Putamen (tissue), 1 donor: Measurements from ENCODE around the gene RNU1-4.
"Not testable (repeated sequence)": the region's sequence is repeated elsewhere in the genome, so short reads cannot be mapped to it uniquely, and the experiment has no call there.

ENCODE experiments used
- DNase-seq: peaks from one replicate; pipeline ENCODE4 v3.0.0-alpha.2; 2016; ENCODE audit warnings: low spot score

The RNU1-4 gene

DNA sequence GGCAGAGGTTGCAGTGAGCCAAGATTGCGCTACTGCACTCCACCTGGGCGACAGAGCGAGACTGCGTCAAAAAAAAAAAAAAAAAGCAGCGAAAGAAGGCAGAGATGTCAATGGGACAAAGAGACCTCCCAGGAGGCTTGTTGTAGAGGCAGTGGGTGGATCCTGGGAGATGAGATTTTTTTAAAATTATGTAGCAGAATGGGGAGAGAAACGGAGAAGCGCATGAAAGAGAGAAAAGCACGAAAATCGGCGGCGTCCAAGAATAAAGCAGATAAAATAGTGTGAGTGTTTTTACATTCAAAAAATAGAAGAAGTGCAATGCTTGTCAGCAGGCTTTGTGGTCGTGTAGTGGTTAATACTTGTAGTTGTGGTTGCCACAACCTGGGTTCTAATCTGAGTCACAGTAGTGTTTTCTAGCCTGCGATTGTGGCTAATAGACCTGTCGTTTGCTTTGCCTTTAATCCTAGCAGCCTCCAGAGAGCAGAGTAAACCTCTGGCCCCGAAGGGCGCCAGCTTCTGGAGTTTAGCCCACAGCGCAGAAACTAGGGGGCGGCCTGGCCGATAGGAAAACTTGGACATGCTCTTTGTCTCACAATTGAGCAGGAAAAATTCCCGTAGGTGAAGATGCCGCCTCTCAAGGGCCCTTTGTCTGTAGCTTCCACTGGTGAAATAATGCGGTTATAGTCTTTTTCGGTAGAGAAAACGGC lies 11.9 kb upstream of the RNU1-4 start:
- DNase-seq, result not testable (repeated sequence)

DNA sequence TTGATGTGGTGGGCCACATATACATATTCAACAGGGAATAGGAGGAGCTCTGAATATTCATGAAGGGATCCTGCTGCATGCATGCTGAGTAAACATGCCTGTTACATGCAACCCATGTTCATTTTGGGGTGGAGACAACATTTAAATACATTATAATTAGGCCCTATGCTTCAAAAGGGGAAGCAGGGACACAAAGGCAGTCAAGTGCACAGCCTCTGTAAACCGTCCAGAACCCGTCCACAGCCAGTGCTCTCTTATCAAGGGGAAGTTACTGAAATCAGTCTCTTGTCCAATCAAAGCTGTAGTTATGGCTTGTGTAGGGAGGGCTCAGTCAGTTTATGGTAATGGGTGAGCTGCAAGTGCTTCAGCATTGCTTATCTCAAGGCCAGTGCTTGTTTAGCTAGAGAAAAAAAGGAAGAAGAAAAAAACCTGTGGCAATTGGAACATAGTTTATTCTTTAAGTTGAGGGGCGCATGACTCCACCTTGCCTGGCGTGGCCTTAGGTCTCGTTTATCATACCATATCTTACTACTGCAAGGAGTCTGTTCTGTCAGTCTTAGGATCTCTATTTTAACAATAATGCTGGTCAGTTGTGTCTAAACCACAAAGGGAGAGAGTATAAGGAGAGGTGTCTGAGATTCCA lies 7.9 kb upstream of the RNU1-4 start:
- not testable (repeated sequence) for DNase-seq

DNA sequence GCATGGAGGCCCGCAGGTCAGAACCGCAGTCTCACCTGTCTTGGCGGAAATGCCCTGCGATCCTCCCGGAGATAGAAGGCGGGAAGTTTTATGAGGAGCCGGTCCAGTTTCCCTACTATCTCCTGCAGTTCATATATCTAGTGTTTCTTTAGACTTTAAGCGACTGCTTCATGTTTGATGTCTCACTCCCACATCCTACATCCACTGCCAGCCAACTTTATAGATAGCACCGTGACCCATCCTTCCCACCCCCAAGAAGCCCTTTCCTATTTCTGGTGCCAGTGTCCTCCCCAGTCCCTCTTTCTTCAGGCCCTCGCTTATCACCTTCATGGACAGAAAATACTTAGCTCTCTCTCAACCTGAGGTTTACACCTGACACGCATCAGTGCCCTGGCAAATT lies 914 bp downstream of the RNU1-4 start:
- not testable (repeated sequence) for DNase-seq

DNA sequence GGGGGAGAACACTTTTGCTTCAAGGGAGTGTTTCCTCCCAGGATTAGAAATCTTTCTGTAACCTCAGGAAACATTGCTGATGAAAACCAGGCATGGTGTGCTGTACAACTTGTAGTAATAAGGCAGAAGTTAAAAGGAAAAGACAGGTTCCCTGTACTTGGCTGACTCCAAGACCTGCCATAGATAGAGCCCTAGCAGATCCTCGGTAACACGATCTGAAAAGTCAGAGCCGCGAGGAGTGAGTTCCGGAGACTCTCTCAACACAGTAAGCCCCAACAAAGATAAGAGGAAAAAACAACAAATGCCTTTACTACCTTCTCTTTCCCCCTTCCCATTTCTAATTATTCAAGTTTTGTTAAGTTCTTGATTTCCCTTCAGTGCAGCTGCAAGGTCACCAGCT lies 7.3 kb downstream of the RNU1-4 start:
- DNase-seq, result not testable (repeated sequence)

DNA sequence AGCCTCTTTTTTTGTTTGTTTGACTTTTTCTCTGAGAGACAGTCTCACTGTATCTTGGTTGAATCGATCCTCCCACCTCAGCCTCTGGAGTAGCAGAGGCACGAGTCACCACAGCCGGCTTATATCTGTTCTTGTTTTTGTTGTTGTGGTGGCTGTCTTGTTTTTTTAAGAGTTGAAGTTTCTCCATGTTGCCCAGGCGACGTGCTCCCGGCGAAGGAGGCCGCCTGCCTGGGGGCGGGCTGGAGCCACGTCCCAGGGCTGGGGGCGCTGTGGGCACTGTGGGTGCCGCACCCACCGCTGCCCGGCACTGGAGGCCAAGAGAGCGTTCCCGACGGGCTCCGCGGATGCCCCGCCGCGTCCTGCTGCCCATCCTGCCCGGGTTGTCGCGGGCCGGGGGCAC lies 8.4 kb downstream of the RNU1-4 start:
- not testable (repeated sequence) for DNase-seq

DNA sequence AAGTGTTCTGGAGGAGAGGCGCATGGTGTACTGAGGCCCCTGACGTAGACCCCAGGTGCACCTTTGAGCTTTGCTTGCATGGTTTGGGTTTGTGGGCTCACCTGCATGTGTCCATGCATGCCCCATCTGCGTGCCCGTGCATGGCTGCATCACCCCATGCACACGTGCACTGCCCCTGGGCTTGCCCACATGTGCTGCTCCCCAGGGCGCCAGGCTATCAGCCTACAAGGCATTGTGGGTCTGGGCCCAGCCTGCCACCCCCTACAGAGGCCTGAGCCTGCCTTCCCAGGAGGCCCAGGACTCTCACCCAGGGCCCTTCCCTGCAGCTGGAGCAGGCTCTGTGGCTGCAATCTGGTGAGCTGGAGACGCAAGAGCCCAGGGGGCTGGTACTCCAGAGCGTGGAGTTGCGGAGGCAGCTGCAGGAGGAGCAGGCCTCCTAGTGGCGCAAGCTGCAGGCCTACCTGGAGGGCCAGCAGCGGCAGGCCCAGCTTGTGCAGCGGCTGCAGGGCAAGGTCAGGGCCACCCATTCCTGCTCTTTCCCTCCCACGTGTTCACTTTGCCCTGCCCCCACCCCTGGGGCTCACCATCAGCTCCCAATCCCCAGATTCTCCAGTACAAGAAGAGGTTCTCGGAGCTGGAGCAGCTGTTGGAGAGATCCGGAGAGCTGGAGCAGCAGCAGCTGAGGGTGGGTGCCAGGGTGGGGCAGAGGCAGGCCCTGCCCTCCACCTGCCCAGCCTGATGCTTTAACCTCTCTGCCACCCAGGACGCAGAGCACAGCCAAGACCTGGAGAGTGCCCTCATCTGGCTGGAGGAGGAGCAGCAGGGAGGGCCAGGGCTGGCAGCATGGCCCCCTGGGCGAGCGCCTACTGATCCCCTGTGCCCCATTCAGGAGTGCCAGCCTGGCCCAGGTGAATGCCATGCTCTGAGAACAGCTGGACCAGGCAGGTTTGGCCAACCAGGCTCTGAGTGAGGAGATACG lies 9.9 kb downstream of the RNU1-4 start:
- DNase-seq, result not testable (repeated sequence)

DNA sequence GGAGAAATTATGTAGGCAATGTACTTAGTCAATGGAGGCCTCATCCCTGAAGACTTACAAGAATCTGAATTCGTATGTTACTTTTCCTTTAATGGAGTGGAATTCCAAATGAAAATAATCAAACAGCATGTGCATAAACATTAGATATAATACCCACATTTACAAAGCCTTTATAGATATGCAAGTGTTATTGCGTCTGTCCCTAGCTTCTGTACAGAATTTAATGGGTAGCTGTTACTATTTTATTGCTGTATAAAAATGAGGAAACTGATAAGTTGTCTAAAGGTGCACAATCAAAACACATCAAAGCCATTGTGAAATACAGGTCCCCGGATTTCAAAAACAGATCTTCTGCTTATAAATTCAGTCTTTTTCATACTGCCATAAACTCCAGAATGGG lies 12.5 kb downstream of the RNU1-4 start:
- DNase-seq, result not testable (repeated sequence)

DNA sequence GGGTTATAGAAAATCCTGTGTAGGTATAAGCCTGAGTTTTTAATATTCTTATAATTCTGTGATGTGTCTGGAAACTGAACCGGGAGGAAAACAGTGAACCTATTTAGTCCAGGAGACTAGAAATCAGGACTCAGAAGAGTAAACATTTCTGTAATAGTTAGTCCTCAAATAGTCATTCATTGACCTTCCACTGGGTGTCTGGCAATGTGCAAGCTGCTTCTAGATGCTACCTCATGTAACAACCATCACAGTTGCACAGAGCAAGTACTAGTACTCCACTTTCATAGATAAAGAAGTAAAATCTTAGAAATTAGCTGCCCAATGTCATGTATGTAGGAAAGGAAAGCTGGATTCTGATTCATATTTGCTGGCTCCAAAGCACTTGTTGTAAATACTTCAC lies 15.1 kb downstream of the RNU1-4 start:
- not testable (repeated sequence) for DNase-seq

DNA sequence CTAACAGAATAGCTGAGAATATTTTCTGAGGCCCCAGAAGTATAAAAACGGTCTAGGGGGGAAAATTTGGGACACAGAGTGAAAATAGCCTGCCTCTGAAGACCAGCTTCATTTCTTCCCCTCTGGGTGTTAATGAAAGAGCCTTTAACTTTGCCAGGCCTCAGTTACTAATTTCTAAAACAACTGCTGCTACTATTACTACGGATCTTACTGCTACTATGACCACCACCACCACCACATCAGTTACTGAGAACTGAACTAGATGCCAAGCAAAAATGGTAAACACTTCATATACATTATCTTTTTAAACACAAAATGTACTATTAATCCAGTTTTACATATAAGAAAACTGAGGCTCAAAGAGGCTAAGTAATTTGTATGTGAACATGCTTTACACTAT lies 15.6 kb downstream of the RNU1-4 start:
- DNase-seq, result not testable (repeated sequence)

DNA sequence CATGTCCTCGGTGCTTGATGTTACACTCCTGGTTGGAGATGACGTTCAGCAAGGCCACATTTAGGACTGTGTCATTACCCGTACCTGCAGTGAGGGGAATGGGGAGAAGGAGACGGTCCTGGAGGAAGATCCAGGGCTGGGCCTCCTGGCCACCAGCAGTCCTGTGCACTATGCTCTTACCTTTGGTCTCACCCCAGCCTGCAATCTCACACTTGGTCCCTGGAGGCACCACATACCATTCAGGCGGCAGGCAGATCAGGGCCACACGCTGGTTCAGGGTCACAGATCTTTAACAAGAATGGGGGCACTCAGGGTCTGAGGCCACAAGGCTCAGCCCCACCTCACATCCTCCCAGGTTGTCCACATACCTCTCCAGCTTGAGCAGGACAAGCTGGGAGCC lies 17.3 kb downstream of the RNU1-4 start:
- not testable (repeated sequence) for DNase-seq

DNA sequence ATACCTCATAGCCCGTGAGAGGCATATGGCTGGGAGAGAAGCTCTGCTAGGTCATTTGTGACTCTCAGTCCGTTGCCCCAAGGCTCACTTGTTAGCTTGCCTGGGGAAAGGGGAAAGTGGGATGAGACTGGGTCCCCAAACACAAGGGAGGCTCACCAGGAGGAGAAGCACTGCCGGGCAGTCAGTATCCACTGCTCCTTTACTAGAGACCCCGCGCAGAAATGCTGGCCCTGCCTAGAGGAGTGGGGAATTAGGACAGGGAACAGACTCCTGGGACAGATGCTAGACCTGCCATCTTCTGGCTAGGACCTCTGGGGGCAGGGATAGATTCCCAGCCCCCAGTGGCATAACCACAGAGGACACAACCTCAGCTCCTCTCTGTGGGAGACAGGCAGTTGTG lies 17.7 kb downstream of the RNU1-4 start:
- not testable (repeated sequence) for DNase-seq

DNA sequence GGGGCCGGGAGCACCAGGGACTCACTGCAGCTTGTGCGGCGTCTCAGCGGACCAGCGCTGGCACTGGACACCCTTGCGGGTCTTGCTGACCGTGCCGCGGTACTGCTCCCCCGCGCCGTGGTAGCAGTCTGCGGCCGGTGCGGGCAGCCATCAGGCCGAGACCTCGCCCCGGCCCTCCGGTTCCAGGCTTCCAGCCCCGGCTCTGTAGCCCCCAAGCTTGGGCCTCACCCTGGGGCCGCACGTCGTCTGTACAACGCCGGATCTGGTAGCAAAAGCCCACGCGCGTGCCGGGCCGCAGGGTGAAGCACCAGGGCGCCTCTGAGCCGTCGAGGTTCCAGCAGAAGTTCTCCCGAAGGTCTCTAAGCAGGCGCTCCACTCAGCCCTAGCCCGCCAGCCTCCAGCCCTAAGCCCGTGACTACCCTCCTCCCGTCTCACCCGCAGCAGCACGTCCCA lies 18.8 kb downstream of the RNU1-4 start:
- DNase-seq, result not testable (repeated sequence)

DNA sequence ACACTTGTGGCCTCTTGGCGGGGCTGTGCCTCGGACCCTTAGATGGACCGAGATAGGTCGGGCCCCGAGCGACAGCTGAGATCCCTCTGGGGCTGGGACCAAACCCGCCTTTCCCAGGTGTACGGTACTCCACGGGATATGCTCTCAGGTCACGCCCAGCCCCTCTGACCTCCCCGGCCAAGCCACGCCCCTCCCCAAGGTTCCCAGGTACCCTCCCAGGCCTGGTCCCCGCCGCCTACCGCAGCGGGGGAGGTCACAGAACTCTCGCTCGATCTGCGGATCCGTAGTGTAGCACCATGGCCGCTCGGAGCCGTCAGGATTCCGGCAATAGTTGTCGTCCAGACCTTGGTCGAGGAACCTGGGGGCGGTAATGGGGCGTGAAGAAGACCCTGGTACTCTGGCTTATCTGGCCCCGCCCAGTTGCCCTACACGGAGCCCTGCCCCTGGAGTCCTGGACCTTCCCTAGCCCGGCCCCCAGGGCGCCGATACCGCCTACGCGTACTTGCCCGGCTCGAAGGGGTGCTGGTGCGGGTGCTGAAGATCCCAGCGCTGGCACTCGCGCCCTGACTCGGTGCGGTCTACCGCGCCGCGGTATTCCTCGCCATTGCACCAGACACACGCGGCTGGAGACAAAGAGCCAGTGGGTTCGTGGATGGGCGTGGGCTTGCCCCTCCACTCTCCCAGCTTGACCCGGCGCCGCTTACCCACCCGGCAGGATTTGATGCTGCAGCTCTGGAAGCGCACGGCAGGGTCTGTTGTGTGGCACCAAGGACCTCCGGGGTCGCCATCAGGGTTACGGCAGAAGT lies 19.5 kb downstream of the RNU1-4 start:
- DNase-seq, result not testable (repeated sequence)

DNA sequence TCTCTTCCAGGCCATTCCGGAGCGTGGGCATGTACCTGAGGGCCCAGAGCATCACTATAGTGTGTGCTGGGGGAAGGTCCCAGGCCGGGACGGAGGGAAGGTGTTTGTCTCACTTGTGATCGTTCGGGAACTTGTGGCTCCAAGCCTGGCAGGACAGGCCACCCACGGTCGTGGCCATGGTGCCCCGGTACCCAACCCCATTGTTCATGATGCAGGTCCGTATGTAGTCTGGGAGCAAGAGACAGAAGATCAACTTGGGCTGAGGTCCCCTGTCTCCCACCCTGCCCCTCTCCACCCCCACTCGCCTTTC lies 20.1 kb downstream of the RNU1-4 start:
- DNase-seq, result not testable (repeated sequence)

DNA sequence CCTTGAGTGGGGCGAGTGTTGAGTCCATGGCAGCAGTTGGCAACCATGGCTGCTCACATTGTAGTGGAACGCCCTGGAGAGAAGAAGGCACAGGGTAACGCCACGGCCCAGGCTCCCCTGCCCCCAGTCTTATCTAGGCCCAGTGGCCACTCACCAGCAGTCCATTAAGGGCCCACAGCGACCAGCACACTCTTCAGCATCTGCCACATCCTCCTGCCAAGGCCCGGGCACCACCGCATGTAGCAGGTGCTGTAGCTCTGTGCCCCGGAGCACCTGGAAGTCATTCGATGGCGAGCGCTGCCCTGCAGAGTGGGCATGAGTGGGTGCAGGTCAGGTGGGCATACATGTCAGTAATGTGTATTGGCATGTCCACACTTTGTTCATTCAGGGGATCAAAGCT lies 20.5 kb downstream of the RNU1-4 start:
- not testable (repeated sequence) for DNase-seq

DNA sequence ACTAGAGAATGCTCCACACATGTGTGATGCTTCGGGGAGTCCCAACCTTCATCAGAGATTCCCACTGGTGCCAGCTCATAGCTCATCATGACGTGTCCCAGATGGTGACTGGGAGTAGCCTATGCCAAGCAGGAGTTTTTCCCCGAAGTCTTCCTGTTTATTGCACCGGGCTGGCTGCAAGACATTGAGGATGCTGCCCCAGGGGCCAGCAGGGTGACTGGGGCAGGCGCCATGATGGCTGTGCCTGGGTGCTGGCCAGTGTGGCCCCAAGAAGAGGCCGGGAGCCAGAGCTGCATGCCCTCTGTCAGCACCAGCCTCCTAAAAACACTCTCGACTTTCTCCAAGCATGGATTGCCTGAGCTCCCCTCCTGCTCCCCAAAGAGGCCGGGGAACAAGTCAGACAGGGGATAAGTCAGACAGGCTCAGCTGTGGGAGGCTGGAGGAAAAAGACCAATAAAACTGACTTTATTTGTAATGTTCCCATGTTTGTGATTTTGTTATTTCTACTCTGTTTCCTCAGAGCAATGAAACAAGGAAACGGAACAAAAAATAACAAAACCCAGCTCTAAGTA lies 24.0 kb downstream of the RNU1-4 start:
- DNase-seq, result not testable (repeated sequence)

DNA sequence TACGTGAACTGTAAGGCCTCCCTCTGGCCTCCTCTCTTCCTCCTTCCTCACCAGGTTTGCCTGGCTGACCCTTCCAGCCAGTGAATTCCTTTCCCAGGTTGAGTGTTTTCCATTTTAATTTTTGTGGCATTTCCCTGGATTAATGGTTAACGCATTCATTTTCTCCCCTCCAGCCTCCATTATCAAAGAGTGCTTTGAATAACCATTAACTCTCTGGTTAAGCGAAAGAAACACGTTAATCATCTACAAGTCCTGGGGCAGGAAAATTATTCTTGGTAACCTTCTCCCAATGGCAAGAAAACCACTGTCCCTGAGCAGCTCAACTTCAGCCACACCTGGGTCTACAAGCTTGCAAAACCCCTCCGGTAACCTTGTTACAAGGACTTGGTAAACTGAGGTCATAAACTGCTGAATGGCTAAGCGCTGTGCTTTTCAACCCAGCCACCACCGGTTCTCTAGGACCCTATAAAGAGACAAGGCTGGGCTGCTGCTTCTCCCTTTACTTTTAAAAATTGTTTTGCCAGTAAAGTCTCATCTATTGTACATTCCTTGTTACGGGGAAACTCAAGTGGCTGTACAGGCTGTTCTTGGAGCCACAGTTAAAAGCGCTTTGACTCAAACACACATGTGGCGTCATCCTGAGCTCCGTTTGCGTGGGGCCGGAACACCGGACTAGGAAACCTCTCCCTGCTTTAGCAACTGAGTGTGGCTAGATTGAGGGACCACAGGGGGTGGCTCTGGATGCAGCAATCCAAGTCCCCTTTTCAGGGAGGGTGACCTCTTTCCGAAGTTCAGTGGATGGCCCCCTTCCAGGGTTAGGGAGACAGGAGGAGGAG lies 24.7 kb downstream of the RNU1-4 start:
- not testable (repeated sequence) for DNase-seq

DNA sequence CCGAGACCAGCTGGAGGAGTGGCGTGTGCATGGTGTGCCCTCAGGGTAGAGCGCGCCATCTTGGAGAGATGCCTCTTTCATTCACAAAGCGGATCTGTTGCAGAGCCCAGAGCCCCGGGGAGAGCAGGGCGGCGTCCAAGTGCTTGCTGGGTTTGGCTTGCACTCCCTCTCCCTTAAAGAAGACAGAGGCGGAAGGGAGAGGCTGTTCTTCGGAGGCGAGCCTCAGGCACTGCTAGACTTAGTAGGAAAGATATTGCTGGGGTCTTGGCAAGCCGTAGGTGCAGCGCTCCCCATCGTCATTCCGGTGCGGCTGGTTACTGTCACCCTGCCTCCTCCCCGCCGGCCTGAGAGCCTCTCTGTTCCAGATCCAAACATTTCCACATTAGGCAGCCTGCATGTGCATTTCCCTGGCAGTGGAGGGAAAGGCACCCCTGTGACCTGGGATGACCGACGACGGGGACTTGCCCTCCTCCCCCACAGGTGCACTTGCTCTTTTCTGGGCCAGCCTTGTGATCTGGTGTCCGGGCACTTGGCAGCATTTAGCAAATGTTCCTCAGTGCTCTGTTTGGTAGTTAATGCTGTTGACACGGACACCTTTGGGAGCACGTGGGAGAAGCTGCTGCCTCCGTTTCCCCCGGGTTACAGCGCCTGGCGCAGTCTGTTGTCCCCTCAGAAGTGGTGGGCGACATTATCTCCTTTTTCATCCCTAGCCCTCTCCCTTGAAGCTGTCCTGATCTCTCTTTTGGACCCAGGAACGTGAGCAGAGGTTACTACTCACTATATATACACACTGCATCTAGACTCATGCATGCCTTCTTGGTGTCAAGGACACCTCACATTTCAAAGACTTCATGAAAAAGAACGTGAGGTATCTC lies 25.7 kb downstream of the RNU1-4 start:
- peak; percentile 14 for DNase-seq

DNA sequence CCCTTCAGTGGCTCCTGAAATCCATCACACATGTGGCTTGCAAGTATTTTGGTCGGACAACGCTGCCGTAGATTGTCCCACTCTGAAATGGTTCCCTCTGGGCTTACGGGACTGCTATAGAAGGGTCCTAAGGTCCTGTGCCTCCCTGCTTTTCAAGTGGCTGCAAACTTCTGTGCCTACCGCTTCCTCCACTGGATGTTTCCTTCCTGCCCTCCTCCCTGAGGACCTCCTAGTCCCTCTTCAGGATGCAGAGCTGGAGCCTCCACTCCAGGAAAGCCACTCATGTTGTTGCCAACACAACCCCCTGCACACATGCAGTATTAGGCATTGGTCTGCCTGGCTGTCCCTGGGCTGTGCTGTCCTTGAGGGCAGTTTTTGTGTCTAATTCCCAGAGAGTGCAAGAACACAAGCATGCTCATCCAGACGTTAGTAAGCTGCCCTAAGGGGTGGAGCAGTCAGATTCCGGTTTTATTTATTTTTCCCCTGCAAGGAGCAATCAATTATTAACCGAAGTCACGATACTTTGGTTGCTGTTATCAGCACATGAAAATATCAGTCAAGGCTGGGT lies 26.5 kb downstream of the RNU1-4 start:
- DNase-seq, result not testable (repeated sequence)
